ENCODE results near the gene NUP214.

The NUP214 gene

GRCh38 chr9:131276891-131277286 is 151.5 kb downstream of the NUP214 start:
- DNase-seq (ENCODE audit: low read depth, low spot score), result no peak

GRCh38 chr9:131277287-131277909 is 152.0 kb downstream of the NUP214 start:
- DNase-seq (ENCODE audit: low read depth, low spot score), result no peak

GRCh38 chr9:131277910-131278701 is 152.7 kb downstream of the NUP214 start:
- DNase-seq (ENCODE audit: low read depth, low spot score), result peak; percentile 63

DNA sequence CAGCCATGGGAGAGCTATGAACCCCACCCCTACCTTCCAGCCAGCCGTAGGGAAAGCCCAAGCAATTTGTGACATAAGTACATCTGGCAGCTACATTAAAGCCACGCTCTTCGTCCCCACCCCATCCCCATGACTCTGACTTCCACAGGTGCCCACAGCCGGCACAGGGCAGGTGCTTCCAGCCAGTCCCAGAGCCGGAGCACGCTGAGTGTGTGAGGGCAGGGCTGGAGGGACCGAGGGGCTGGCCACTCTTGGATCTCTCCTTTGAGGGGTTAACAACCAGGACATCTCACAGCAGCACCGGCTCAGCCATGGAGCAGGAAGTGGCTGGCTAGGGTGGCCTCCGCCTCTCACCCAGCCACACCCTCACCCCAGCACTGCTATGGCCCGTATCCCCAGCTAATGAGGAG is 153.3 kb downstream of the NUP214 start:
- no peak for DNase-seq (ENCODE audit: low read depth, low spot score)

- DNase-seq (ENCODE audit: low read depth, low spot score), result no peak
These were observed 153.9 kb downstream of the NUP214 start for GRCh38 chr9:131279196-131279862.

GRCh38 chr9:131279863-131280570 is 154.6 kb downstream of the NUP214 start:
- DNase-seq (ENCODE audit: low read depth, low spot score), result no peak

DNA sequence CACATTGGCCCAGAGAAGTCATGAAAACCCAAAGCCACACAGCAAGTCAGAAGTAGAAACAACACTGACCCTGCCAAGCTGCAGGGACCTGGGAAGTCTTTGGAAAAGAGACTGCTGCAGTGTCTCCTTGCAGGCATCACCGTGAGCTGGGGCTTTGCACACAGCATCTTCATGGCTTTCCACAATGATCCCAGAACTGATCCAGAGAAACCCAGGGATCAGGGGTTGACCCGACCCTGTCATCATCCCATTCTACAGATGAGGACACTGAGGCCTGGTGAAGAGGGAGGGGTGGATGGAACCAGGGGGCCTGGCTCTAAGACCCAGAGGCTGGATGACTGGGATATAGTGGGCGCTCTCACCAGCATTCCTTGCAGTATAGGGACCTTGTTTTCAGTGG is 155.3 kb downstream of the NUP214 start:
- DNase-seq (ENCODE audit: low read depth, low spot score), result no peak

DNA sequence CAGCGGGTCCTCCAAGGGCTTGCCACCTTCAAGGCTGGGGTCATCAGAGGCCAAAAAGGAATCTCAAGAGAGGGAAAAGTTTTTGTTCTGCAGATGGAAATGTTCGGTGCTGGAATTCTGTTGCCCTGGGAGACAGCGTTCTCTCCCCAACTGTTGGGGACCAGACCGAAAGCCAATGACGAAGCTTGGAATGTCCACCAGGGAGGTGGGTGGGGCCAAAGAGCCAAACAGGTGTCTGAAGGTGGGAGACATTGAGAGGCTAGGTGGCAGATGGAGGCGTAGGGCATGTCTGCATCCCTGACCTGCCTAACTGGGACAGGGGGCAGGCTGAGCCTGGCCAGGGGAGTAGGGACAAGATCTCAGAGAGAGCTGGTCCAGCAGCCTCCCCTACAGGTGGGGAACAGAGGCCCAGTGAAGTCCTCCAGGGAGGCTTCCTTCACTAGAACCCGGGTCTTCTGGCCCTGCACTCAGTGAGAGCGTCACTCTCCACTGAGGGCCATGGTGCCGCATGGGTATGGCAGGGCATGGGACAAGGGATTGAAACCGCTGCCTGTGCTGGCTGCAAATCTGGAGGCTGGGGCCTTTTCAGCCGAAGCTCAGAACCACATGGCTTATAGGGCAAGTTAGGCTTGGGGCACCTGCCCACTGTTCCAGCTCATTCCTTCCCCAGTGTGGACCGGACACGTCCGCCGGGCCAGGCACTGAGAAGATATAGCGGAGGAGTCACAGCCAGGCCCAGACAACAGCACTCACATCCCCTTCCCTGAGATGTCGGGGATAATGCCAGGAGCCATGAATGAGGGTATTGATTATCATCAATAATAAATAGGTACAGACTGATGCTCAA is 156.0 kb downstream of the NUP214 start:
- DNase-seq (ENCODE audit: low read depth, low spot score), result no peak

DNA sequence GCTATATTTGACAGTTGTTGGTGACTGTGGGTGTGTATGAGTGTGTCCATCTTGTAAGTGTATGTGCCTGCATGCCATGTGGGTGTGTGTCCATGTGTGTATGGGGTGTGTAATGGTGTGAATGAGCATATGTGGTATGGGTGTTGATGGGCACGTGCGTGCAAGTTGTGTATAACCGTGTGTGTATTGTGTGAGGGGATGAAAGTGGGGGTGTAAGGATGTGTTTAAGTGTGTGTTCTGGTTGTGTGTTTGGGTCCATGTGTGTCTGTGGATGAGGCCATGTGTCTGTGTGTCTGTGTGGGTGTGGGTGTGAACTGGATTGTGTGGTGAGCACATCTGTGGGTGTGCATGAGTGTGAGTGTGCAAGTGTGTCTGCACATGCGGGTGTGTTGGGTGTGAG is 156.8 kb downstream of the NUP214 start:
- no peak for DNase-seq (ENCODE audit: low read depth, low spot score)

GRCh38 chr9:131282688-131283422 is 157.5 kb downstream of the NUP214 start:
- DNase-seq (ENCODE audit: low read depth, low spot score), result no peak

All from iPS DF 19.7 (cell line).